H1 (cell line): ENCODE data around the gene PIMREG. TPM values are rescaled to one million over a fixed set of nuclear protein-coding genes. Genes with fewer than 3 reads are reported as not detected.

Experiments used
- CTCF ChIA-PET: fragments of 300-600 bp; sonication (Branson Sonifier 250); formaldehyde crosslinking; loops from one replicate; lab custom pipeline; 2021; ENCODE audit not compliant: partially characterized antibody; lab: Charles Lee
- POLR2A ChIA-PET: fragments of 300-600 bp; sonication (Branson Sonifier 250); formaldehyde crosslinking; loops from one replicate; lab custom pipeline; 2021; ENCODE audit warnings: inconsistent platforms; ENCODE audit not compliant: partially characterized antibody; lab: Charles Lee
- DNase-seq, 2 experiments: peaks; one replicate each; pipeline versions ENCODE4 v3.0.0 to v3.0.0-alpha.2; 2010 to 2022; ENCODE audit warnings: low spot score in 2 of 2, low read depth in 1 of 2, mixed read lengths in 1 of 2
- FAIRE-seq: peaks from 2 replicates; lab custom pipeline; 2011; peaks lifted over from hg19 to GRCh38; lab: Jason Lieb, UNC
- H2AFZ ChIP-seq: 2 replicates; pipeline ENCODE4 v1.8.1; 2012; ENCODE audit warnings: low read length, inconsistent platforms
- H2AK5ac ChIP-seq: 2 replicates; pipeline ENCODE4 v1.6.1; 2013; ENCODE audit warnings: low read depth, low read length
- H2BK120ac ChIP-seq: replicated peaks from 2 replicates; pipeline ENCODE3; 2013; ENCODE audit warnings: low read depth, low read length, inconsistent platforms
- H2BK12ac ChIP-seq: 2 replicates; pipeline ENCODE4 v1.6.1; 2013; ENCODE audit warnings: low read depth, low read length
- H2BK15ac ChIP-seq: 2 replicates; pipeline ENCODE4 v1.6.1; 2013; ENCODE audit warnings: low read length
- H2BK20ac ChIP-seq: 2 replicates; pipeline ENCODE4 v1.6.1; 2013; ENCODE audit warnings: low read length
- H2BK5ac ChIP-seq: 2 replicates; pipeline ENCODE4 v1.6.1; 2013; ENCODE audit warnings: low read depth, low read length
- H3K14ac ChIP-seq: 2 replicates; pipeline ENCODE4 v1.6.1; 2013; ENCODE audit warnings: inconsistent platforms; ENCODE audit not compliant: insufficient read length
- H3K18ac ChIP-seq: 2 replicates; pipeline ENCODE4 v1.6.1; 2013; ENCODE audit warnings: low read length; ENCODE audit errors: extremely low read depth
- H3K23ac ChIP-seq: 2 replicates; pipeline ENCODE4 v1.6.1; 2013; ENCODE audit warnings: inconsistent platforms; ENCODE audit not compliant: insufficient read length
- H3K23me2 ChIP-seq: 2 replicates; pipeline ENCODE4 v1.6.1; 2013; ENCODE audit warnings: low read depth, low read length
- H3K27ac ChIP-seq: 2 replicates; pipeline ENCODE4 v1.6.1; 2011; ENCODE audit warnings: low read depth, low read length, inconsistent platforms
- H3K27me3 ChIP-seq, 4 experiments: replicated peaks in 1 of 4; 1 replicate in 1 of 4; 2 replicates in 3 of 4; pipeline versions ENCODE4 v1.6.1 to v1.8.1; 2011 to 2013; ENCODE audit warnings: low read length in 3 of 4, mild to moderate bottlenecking in 3 of 4, inconsistent platforms in 2 of 4, mixed read lengths in 2 of 4, moderate library complexity in 1 of 4; ENCODE audit not compliant: control insufficient read depth in 3 of 4, insufficient read depth in 3 of 4; ENCODE audit errors: extremely low read depth in 1 of 4
- H3K36me3 ChIP-seq, 4 experiments: 2 replicates each; pipeline versions ENCODE4 v1.6.1 to v1.8.1; 2011 to 2013; ENCODE audit warnings: mild to moderate bottlenecking in 4 of 4, low read length in 3 of 4, moderate library complexity in 2 of 4, control low read depth in 1 of 4, inconsistent platforms in 1 of 4; ENCODE audit not compliant: insufficient read depth in 4 of 4, control insufficient read depth in 2 of 4
- H3K4ac ChIP-seq: replicated peaks from 2 replicates; pipeline ENCODE3; 2013; ENCODE audit warnings: low read length, low read depth, mixed read lengths, inconsistent platforms; ENCODE audit not compliant: insufficient read length
- H3K4me1 ChIP-seq, 4 experiments: replicated peaks in 1 of 4; 1 replicate in 1 of 4; 2 replicates in 3 of 4; pipeline versions ENCODE4 v1.6.1 to v1.8.1; 2011 to 2013; ENCODE audit warnings: low read length in 3 of 4, inconsistent platforms in 2 of 4, mixed read lengths in 1 of 4; ENCODE audit not compliant: insufficient read depth in 4 of 4, control insufficient read depth in 3 of 4
- H3K4me2 ChIP-seq, 2 experiments: 2 replicates each; pipeline versions ENCODE4 v1.6.1 to v1.8.1; 2011 to 2013; ENCODE audit warnings: low read depth in 2 of 2, low read length in 2 of 2, control low read depth in 1 of 2, inconsistent platforms in 1 of 2, mild to moderate bottlenecking in 1 of 2; ENCODE audit not compliant: insufficient read depth in 1 of 2
- H3K4me3 ChIP-seq, 4 experiments: fragments of 200-600, 300-600 bp in 1 of 4; sonication (generic), shearing (Covaris generic), sonication (Bioruptor Twin) in 1 of 4; 2 replicates each; pipeline versions ENCODE4 v1.5.1 to v1.8.1; 2011 to 2016; ENCODE audit warnings: low read length in 4 of 4, low read depth in 3 of 4, control low read depth in 2 of 4, inconsistent platforms in 2 of 4, mild to moderate bottlenecking in 2 of 4, mixed read lengths in 1 of 4, moderate library complexity in 1 of 4; ENCODE audit not compliant: insufficient read depth in 2 of 4; ENCODE audit errors: extremely low read depth in 1 of 4
- H3K56ac ChIP-seq: replicated peaks from 2 replicates; pipeline ENCODE3; 2013; ENCODE audit warnings: low read depth, mild to moderate bottlenecking, mixed read lengths, low read length, inconsistent platforms; ENCODE audit not compliant: insufficient read length
- H3K79me1 ChIP-seq: 2 replicates; pipeline ENCODE4 v1.6.1; 2013; ENCODE audit warnings: low read depth, low read length, control low read depth
- H3K79me2 ChIP-seq, 2 experiments: 2 replicates each; pipeline versions ENCODE4 v1.6.1 to v1.8.1; 2012 to 2013; ENCODE audit warnings: low read length in 2 of 2, mild to moderate bottlenecking in 2 of 2, inconsistent platforms in 1 of 2; ENCODE audit not compliant: insufficient read depth in 2 of 2, control insufficient read depth in 1 of 2
- H3K9ac ChIP-seq, 4 experiments: replicated peaks in 1 of 4; 1 replicate in 1 of 4; 2 replicates in 3 of 4; pipeline versions ENCODE4 v1.6.1 to v1.8.1; 2011 to 2013; ENCODE audit warnings: low read depth in 3 of 4, low read length in 3 of 4, control low read depth in 2 of 4, mild to moderate bottlenecking in 2 of 4, moderate library complexity in 2 of 4, inconsistent platforms in 1 of 4; ENCODE audit errors: extremely low read depth in 1 of 4
- H3K9me3 ChIP-seq, 2 experiments: 2 replicates each; pipeline versions ENCODE4 v1.6.1 to v1.8.1; 2012 to 2013; ENCODE audit warnings: mild to moderate bottlenecking in 2 of 2, moderate library complexity in 2 of 2, control low read depth in 1 of 2, inconsistent platforms in 1 of 2, low read depth in 1 of 2, low read length in 1 of 2, mixed read lengths in 1 of 2; ENCODE audit not compliant: insufficient read depth in 2 of 2
- H4K20me1 ChIP-seq, 2 experiments: replicated peaks in 1 of 2; 2 replicates each; pipeline versions ENCODE3 to v1.8.1; 2011 to 2013; ENCODE audit warnings: inconsistent platforms in 2 of 2, low read length in 2 of 2, mild to moderate bottlenecking in 1 of 2; ENCODE audit not compliant: insufficient read depth in 2 of 2, control insufficient read depth in 1 of 2
- H4K5ac ChIP-seq: 2 replicates; pipeline ENCODE4 v1.6.1; 2013; ENCODE audit warnings: low read length, low read depth, mixed read lengths, inconsistent platforms; ENCODE audit not compliant: insufficient read length
- H4K8ac ChIP-seq: 2 replicates; pipeline ENCODE4 v1.8.0; 2013; ENCODE audit warnings: mild to moderate bottlenecking, moderate library complexity, low read length, inconsistent platforms; ENCODE audit not compliant: insufficient read depth; ENCODE audit errors: extremely low read depth
- H4K91ac ChIP-seq: replicated peaks from 2 replicates; pipeline ENCODE3; 2013; ENCODE audit warnings: low read length, mixed read lengths, inconsistent platforms; ENCODE audit not compliant: insufficient read length
- CHD1 ChIP-seq: IDR thresholded peaks from 2 replicates; pipeline ENCODE4 v1.6.1; 2012; ENCODE audit warnings: low read depth, low read length, improper control_type of control experiment
- CHD2 ChIP-seq: IDR thresholded peaks from 2 replicates; pipeline ENCODE4 v1.6.1; 2012; ENCODE audit warnings: low read length, improper control_type of control experiment
- EP300 ChIP-seq, 2 experiments: IDR thresholded peaks; 1 replicate in 1 of 2; 2 replicates in 1 of 2; pipeline ENCODE4 v1.6.1; 2011 to 2012; ENCODE audit warnings: low read depth in 2 of 2, low read length in 2 of 2, mild to moderate bottlenecking in 2 of 2, borderline replicate concordance in 1 of 2, inconsistent platforms in 1 of 2, moderate library complexity in 1 of 2
- HDAC2 ChIP-seq, 2 experiments: fragments of 300-600 bp in 1 of 2; sonication (generic) in 1 of 2; IDR thresholded peaks; 2 replicates each; pipeline ENCODE4 v1.6.1; 2011 to 2012; ENCODE audit warnings: low read depth in 2 of 2, low read length in 2 of 2, mild to moderate bottlenecking in 2 of 2, moderate library complexity in 2 of 2, borderline replicate concordance in 1 of 2, inconsistent platforms in 1 of 2
- NANOG ChIP-seq: IDR thresholded peaks from 2 replicates; pipeline ENCODE4 v1.6.1; 2011; ENCODE audit warnings: low read length, low read depth, mild to moderate bottlenecking, inconsistent platforms; ENCODE audit not compliant: insufficient read depth, poor library complexity, severe bottlenecking
- PHF8 ChIP-seq: fragments of 200-600 bp; sonication (generic); conservative IDR thresholded peaks from 2 replicates; pipeline ENCODE4 v1.7.1; 2012; ENCODE audit warnings: low read depth, mild to moderate bottlenecking, inconsistent platforms, low read length, moderate library complexity
- POLR2AphosphoS5 ChIP-seq: IDR thresholded peaks from 2 replicates; pipeline ENCODE4 v1.6.1; 2011; ENCODE audit warnings: low read depth, low read length
- RBBP5 ChIP-seq: IDR thresholded peaks from 2 replicates; pipeline ENCODE4 v1.7.1; 2012; ENCODE audit warnings: low read depth, mild to moderate bottlenecking, inconsistent platforms, low read length, moderate library complexity, borderline replicate concordance
- SP4 ChIP-seq: IDR thresholded peaks from 2 replicates; pipeline ENCODE4 v1.6.1; 2012; ENCODE audit warnings: low read length, inconsistent platforms
- WGBS, 2 experiments: shearing (Covaris generic) in 1 of 2; methylation state at CpG; one replicate each; pipeline versions ENCODE4 v1.1.6 to v1.1.7; 2013 to 2015; ENCODE audit warnings: low lambda C conversion rate in 2 of 2, mixed read lengths in 2 of 2, inconsistent platforms in 1 of 2, low coverage in 1 of 2, missing lambda C conversion rate in 1 of 2; ENCODE audit not compliant: insufficient replicate concordance in 2 of 2, insufficient coverage in 1 of 2, insufficient read length in 1 of 2; ENCODE audit errors: extremely low coverage in 1 of 2, missing lambda C conversion rate in 1 of 2; 5-methylcytosine and 5-hydroxymethylcytosine counted together
- polyA plus RNA-seq, 7 experiments: library from polyadenylated mRNA; depleted of rRNA in 3 of 7; stranded (reverse) in 5 of 7; unstranded in 2 of 7; fragments of >200 nt in 5 of 7; fragments of 200-250 nt in 2 of 7; gene quantifications; 1 replicate in 5 of 7; 2 replicates in 1 of 7; 4 replicates in 1 of 7; pipeline versions ENCODE4 v1.2.1 to v1.2.3, GENCODE V29; 2011 to 2013; ENCODE audit warnings: missing spikeins in 2 of 7, mixed read lengths in 2 of 7
- total RNA-seq: library from RNA; stranded (reverse); fragmentation: NEBNext Ultra II Directional; extraction: Animal tissue kit (Norgen Biotek cat#: 25700); gene quantifications from 2 replicates; pipeline ENCODE4 v1.2.1, GENCODE V29; 2021
- TF ChIP-seq, protein P1 (sequence below), 3 experiments: IDR thresholded peaks; 1 replicate in 2 of 3; 2 replicates in 1 of 3; pipeline versions ENCODE4 v1.5.1 to v1.6.1; 2011; ENCODE audit warnings: low read length in 3 of 3, mild to moderate bottlenecking in 3 of 3, inconsistent platforms in 2 of 3, low read depth in 1 of 3, moderate library complexity in 1 of 3; ENCODE audit not compliant: insufficient read depth in 1 of 3; ENCODE audit errors: control extremely low read depth in 1 of 3

PIMREG gene
- total and polyA plus RNA-seq, 2 of the 8 experiments (the other 6 are each of a cell fraction or from before 2014, with no cell fraction given), result 133 to 148 TPM

DNA sequence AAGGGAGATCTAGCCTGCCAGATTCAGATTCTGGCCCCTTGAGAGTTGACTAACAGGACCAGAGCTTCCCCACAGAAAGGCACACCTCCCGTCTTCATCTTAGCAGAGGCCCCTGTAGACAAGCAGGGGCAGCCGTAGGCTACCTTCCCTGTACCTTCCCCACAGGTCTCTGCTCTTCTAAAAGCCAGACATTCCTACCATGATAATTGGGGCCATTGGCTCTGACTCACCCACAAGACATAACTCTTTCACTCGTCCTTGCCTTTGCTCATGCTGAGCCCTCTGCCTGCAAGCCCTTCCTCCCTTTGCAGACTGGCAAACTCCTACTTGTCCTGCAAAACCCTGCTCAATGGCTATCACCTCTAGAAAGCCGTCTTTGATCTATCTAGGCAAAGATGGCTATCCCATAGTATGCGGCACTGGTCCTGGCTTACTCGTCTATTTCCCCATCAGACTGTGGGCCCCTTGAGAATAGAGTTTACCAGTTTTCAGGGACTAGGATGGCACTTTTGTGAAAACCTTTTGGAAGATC, 43.8 kb downstream of the PIMREG start:
- no peaks in the 10 kb centered on the region for H3K79me1 ChIP-seq
- H3K4me3 ChIP-seq, result no peak overlapping the region
- H3K23me2 ChIP-seq, result no peaks in the 10 kb centered on the region
- CTCF ChIA-PET, result interaction anchor here (0.9 to 4.6 kb wide), 3 partner anchors 12 to 52 kb away, joined by 3 to 23 read pairs (median 3); no protein-coding TSS in a partner anchor
- peak overlapping the region; percentile 62; the same call in 1 of the 2 replicates for H2BK20ac ChIP-seq
- no peak overlapping the region for H3K4ac ChIP-seq
- FAIRE-seq, result no peak
- H2AK5ac ChIP-seq, result no peak overlapping the region
- no peak overlapping the region for H4K5ac ChIP-seq
- POLR2A ChIA-PET, result no interaction called here
- peaks cover 3 to 24% (median 12%) of the 10 kb centered on the region in 4 experiments for H3K4me1 ChIP-seq
- no peaks in the 10 kb centered on the region for H3K9me3 ChIP-seq
- 62% methylated on average over 6 of the region's 6 CpGs; no CpG with 5 or more reads in 1 of the 2 experiments for WGBS, 2 experiments
- H4K20me1 ChIP-seq, result no peaks in the 10 kb centered on the region
- no peaks in the 10 kb centered on the region for H3K36me3 ChIP-seq
- H3K14ac ChIP-seq, result no peak overlapping the region
- H3K27me3 ChIP-seq, result no peaks in the 10 kb centered on the region
- H2BK15ac ChIP-seq, result peak overlapping the region; percentile 83; the same call in 1 of the 2 replicates
- no peak overlapping the region for H2AFZ ChIP-seq
- H3K4me2 ChIP-seq, result no peak overlapping the region
- no peak overlapping the region for H4K8ac ChIP-seq
- no peak overlapping the region for H3K23ac ChIP-seq
- no peak overlapping the region for H3K9ac ChIP-seq
- DNase-seq, result no peak
- peak overlapping the region; percentile 83; the same call in 1 of the 2 replicates for H2BK12ac ChIP-seq
- H3K27ac ChIP-seq, result no peak overlapping the region
- no peak overlapping the region for H4K91ac ChIP-seq
- no peak overlapping the region for H3K56ac ChIP-seq
- H3K79me2 ChIP-seq, result no peaks in the 10 kb centered on the region
- H3K18ac ChIP-seq, result no peak overlapping the region
- H2BK120ac ChIP-seq, result no peak overlapping the region
- H2BK5ac ChIP-seq, result no peak overlapping the region
- TF ChIP-seq, protein P1, sequence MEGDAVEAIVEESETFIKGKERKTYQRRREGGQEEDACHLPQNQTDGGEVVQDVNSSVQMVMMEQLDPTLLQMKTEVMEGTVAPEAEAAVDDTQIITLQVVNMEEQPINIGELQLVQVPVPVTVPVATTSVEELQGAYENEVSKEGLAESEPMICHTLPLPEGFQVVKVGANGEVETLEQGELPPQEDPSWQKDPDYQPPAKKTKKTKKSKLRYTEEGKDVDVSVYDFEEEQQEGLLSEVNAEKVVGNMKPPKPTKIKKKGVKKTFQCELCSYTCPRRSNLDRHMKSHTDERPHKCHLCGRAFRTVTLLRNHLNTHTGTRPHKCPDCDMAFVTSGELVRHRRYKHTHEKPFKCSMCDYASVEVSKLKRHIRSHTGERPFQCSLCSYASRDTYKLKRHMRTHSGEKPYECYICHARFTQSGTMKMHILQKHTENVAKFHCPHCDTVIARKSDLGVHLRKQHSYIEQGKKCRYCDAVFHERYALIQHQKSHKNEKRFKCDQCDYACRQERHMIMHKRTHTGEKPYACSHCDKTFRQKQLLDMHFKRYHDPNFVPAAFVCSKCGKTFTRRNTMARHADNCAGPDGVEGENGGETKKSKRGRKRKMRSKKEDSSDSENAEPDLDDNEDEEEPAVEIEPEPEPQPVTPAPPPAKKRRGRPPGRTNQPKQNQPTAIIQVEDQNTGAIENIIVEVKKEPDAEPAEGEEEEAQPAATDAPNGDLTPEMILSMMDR (IDR thresholded peaks at IDR 0.05; ENCODE audit: control extremely low read depth in 1 of 3, insufficient read depth in 1 of 3, low read depth in 1 of 3, low read length in 3 of 3), result no peak
- TF ChIP-seq SP4 (no peak), HDAC2 (IDR thresholded peaks at IDR 0.05; ENCODE audit: borderline replicate concordance in 1 of 2, low read depth in 2 of 2, low read length in 2 of 2) (no peak), CHD2 (no peak), PHF8 (no peak), NANOG (no peak), POLR2AphosphoS5 (no peak), CHD1 (no peak), RBBP5 (no peak), EP300 (IDR thresholded peaks at IDR 0.05; ENCODE audit: borderline replicate concordance in 1 of 2, low read depth in 2 of 2, low read length in 2 of 2) (no peak)
